Measurements from ENCODE around the gene ZBTB11. TPM values are rescaled to one million over a fixed set of nuclear protein-coding genes. Genes with fewer than 3 reads are reported as not detected.
A peak's percentile ranks its signal among the peaks of the same experiment; 100 is the strongest.

ZBTB11 gene
- total RNA-seq, 1 experiment from 2014 or later: 36.5 TPM

- Mint-ChIP-seq H3K4me3 (ENCODE audit: low read depth, unreplicated experiment) (peak within 1 kb of the TSS; percentile 90), H3K36me3 (ENCODE audit: insufficient read depth, unreplicated experiment) (peaks cover 20% of the 10 kb centered on the region), H3K27me3 (ENCODE audit: unreplicated experiment) (no peaks in the 10 kb centered on the region), H3K4me1 (ENCODE audit: low read depth, unreplicated experiment) (no peaks in the 10 kb centered on the region), H3K27ac (ENCODE audit: unreplicated experiment) (peak within 1 kb of the TSS; percentile 47), H3K9me3 (ENCODE audit: low read depth, unreplicated experiment) (no peaks in the 10 kb centered on the region)
- peak; percentile 80 for DNase-seq
- intact Hi-C loops (cut with micrococcal nuclease; ENCODE audit: unreplicated experiment): no loop called here
- no peak for TF ChIP-seq CTCF (IDR thresholded peaks at IDR 0.05; ENCODE audit: unreplicated experiment)
- no TSS peak for BruUV-seq (replicated peaks)
- CTCF ChIA-PET: interaction anchor here (0.6 to 1.2 kb wide), 2 partner anchors 17 to 811 kb away, joined by 3 to 5 read pairs; no protein-coding TSS in a partner anchor
Measured at GRCh38 chr3:101724329-101725193, 47.6 kb upstream of the ZBTB11 start, which contains the start of gene CEP97. CEP97 (plus strand) TSS chr3:101724614; CDS start chr3:101724677, 63 bp downstream.

- DNase-seq: no peak
- BruUV-seq (replicated peaks): no TSS peak
- Mint-ChIP-seq H3K27me3 (ENCODE audit: unreplicated experiment) (no peaks in the 10 kb centered on the region), H3K27ac (ENCODE audit: unreplicated experiment) (no peak overlapping the region), H3K36me3 (ENCODE audit: insufficient read depth, unreplicated experiment) (peaks cover 20% of the 10 kb centered on the region), H3K9me3 (ENCODE audit: low read depth, unreplicated experiment) (no peaks in the 10 kb centered on the region), H3K4me1 (ENCODE audit: low read depth, unreplicated experiment) (no peaks in the 10 kb centered on the region), H3K4me3 (ENCODE audit: low read depth, unreplicated experiment) (no peak overlapping the region)
- TF ChIP-seq CTCF (IDR thresholded peaks at IDR 0.05; ENCODE audit: unreplicated experiment): no peak
- CTCF ChIA-PET: interaction anchor here (0.6 kb wide), 1 partner anchor 15 kb away, joined by 3 read pairs; no protein-coding TSS in a partner anchor
- intact Hi-C loops (cut with micrococcal nuclease; ENCODE audit: unreplicated experiment): no loop called here
Measured at GRCh38 chr3:101722394-101723173, 45.7 kb upstream of the ZBTB11 start.

GRCh38 chr3:101720851-101721840 is 44.2 kb upstream of the ZBTB11 start:
- TF ChIP-seq CTCF (IDR thresholded peaks at IDR 0.05; ENCODE audit: unreplicated experiment): no peak

More at GRCh38 chr3:101720851-101721840, 44.2 kb upstream of the ZBTB11 start:
- no peak overlapping the region for H3K4me3 Mint-ChIP-seq (ENCODE audit: low read depth, unreplicated experiment)
- CTCF ChIA-PET: no interaction called here
- H3K27me3 Mint-ChIP-seq (ENCODE audit: unreplicated experiment): no peaks in the 10 kb centered on the region
- intact Hi-C loops (cut with micrococcal nuclease; ENCODE audit: unreplicated experiment): no loop called here
- H3K9me3 Mint-ChIP-seq (ENCODE audit: low read depth, unreplicated experiment): no peaks in the 10 kb centered on the region
- BruUV-seq (replicated peaks): no TSS peak
- H3K27ac Mint-ChIP-seq (ENCODE audit: unreplicated experiment): no peak overlapping the region
- peaks cover 20% of the 10 kb centered on the region for H3K36me3 Mint-ChIP-seq (ENCODE audit: insufficient read depth, unreplicated experiment)
- no peak for DNase-seq
- no peaks in the 10 kb centered on the region for H3K4me1 Mint-ChIP-seq (ENCODE audit: low read depth, unreplicated experiment)
